OCI-LY1 (cell line): ENCODE data around the gene NME9.

Experiments
- H2AFZ ChIP-seq: fragments of 200-600 bp; sonication (generic), shearing (Covaris generic); 2 replicates; pipeline ENCODE4 v1.6.0; 2014; ENCODE audit warnings: antibody characterized with exemption, mild to moderate bottlenecking, low read length
- H3F3A ChIP-seq: fragments of 200-600 bp; sonication (generic), shearing (Covaris generic); 2 replicates; pipeline ENCODE4 v1.6.0; 2014; ENCODE audit warnings: mild to moderate bottlenecking, antibody characterized with exemption, low read length, moderate library complexity; ENCODE audit not compliant: insufficient read depth
- H3K27ac ChIP-seq: fragments of 200-600 bp; sonication (generic); 2 replicates; pipeline ENCODE4 v1.5.1; 2014; ENCODE audit warnings: low read length, mixed run types, mild to moderate bottlenecking, low read depth; ENCODE audit not compliant: poor library complexity, severe bottlenecking
- H3K27me3 ChIP-seq: fragments of 200-600 bp; sonication (generic); 2 replicates; pipeline ENCODE4 v1.6.0; 2014; ENCODE audit warnings: antibody characterized with exemption, mild to moderate bottlenecking, low read length, moderate library complexity; ENCODE audit not compliant: insufficient read depth
- H3K36me3 ChIP-seq: fragments of 200-600 bp; sonication (generic); 2 replicates; pipeline ENCODE4 v1.6.1; 2014; ENCODE audit warnings: mild to moderate bottlenecking, antibody characterized with exemption, low read length, moderate library complexity, mixed read lengths; ENCODE audit not compliant: insufficient read depth
- H3K4me1 ChIP-seq: fragments of 200-600 bp; sonication (generic); 2 replicates; pipeline ENCODE4 v1.5.1; 2014; ENCODE audit warnings: mild to moderate bottlenecking, low read length, moderate library complexity; ENCODE audit not compliant: insufficient read depth, severe bottlenecking
- H3K4me2 ChIP-seq: fragments of 200-600 bp; sonication (generic), shearing (Covaris generic); 2 replicates; pipeline ENCODE4 v1.6.1; 2014; ENCODE audit warnings: low read length
- H3K4me3 ChIP-seq: fragments of 200-600 bp; sonication (generic); 2 replicates; pipeline ENCODE4 v1.5.1; 2014; ENCODE audit warnings: low read length, low read depth, mild to moderate bottlenecking, mixed read lengths; ENCODE audit not compliant: poor library complexity, severe bottlenecking
- H3K79me2 ChIP-seq: fragments of 200-600 bp; shearing (Covaris generic); 2 replicates; pipeline ENCODE4 v1.6.1; 2016; ENCODE audit warnings: mixed run types, low read length, mixed read lengths; ENCODE audit not compliant: insufficient read depth
- H3K9ac ChIP-seq: fragments of 200-600 bp; sonication (generic), shearing (Covaris generic); 2 replicates; pipeline ENCODE4 v1.6.1; 2014; ENCODE audit warnings: mild to moderate bottlenecking, low read length, mixed read lengths
- H3K9me2 ChIP-seq: fragments of 200-600 bp; sonication (generic), shearing (Covaris generic); 2 replicates; pipeline ENCODE4 v1.6.1; 2014; ENCODE audit warnings: low read depth, mild to moderate bottlenecking, low read length, mixed read lengths
- H3K9me3 ChIP-seq: fragments of 200-600 bp; shearing (Covaris generic); 2 replicates; pipeline ENCODE4 v1.6.1; 2014; ENCODE audit warnings: low read length, mixed read lengths
- H4K20me1 ChIP-seq: fragments of 200-600 bp; sonication (generic), shearing (Covaris generic); 2 replicates; pipeline ENCODE4 v1.6.0; 2016; ENCODE audit warnings: mild to moderate bottlenecking, low read length; ENCODE audit not compliant: insufficient read depth
- EZH2 ChIP-seq: fragments of 200-600 bp; sonication (generic), shearing (Covaris generic); IDR thresholded peaks from 2 replicates; pipeline ENCODE4 v1.8.0; 2017; ENCODE audit warnings: borderline replicate concordance, mixed run types, mild to moderate bottlenecking, antibody characterized with exemption, low read length, moderate library complexity, mixed read lengths
- TF ChIP-seq, protein P1 (sequence below): fragments of 200-600 bp; sonication (generic), shearing (Covaris generic); IDR thresholded peaks from 2 replicates; pipeline ENCODE4 v1.5.1; 2017; ENCODE audit warnings: mild to moderate bottlenecking, antibody characterized with exemption, low read length, moderate library complexity, mixed read lengths

NME9 gene

DNA sequence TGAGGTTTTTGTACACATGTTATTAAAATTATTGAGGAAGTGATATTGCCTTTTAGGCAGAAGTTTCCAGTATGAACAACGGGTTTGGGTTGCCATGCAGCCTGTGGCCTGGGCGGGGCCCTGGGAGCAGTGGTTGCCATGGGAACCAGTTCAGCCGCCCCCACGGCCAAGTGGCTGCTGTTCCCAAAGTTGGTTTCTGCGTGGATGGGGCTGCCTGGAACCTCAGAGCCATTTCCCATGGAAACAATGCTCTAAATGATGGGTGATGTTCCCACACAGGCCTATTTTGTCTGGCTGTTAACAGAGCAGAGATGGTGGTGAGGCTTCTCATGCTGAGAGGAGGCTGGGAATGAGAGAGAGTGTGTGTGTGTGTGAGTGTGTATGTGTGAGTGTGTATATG is 38.3 kb upstream of the NME9 start:
- Histone ChIP-seq H3K27ac (no peak overlapping the region), H3K9me3 (no peaks in the 10 kb centered on the region), H3K4me2 (no peak overlapping the region), H4K20me1 (no peaks in the 10 kb centered on the region), H3K9me2 (no peaks in the 10 kb centered on the region), H3K36me3 (no peaks in the 10 kb centered on the region), H2AFZ (no peak overlapping the region), H3F3A (no peaks in the 10 kb centered on the region), H3K9ac (no peak overlapping the region), H3K79me2 (no peaks in the 10 kb centered on the region), H3K4me1 (peaks cover 10% of the 10 kb centered on the region), H3K27me3 (peaks cover 5% of the 10 kb centered on the region; the same call in 1 of the 2 replicates), H3K4me3 (no peak overlapping the region)
- TF ChIP-seq EZH2 = no peak
- TF ChIP-seq, protein P1, sequence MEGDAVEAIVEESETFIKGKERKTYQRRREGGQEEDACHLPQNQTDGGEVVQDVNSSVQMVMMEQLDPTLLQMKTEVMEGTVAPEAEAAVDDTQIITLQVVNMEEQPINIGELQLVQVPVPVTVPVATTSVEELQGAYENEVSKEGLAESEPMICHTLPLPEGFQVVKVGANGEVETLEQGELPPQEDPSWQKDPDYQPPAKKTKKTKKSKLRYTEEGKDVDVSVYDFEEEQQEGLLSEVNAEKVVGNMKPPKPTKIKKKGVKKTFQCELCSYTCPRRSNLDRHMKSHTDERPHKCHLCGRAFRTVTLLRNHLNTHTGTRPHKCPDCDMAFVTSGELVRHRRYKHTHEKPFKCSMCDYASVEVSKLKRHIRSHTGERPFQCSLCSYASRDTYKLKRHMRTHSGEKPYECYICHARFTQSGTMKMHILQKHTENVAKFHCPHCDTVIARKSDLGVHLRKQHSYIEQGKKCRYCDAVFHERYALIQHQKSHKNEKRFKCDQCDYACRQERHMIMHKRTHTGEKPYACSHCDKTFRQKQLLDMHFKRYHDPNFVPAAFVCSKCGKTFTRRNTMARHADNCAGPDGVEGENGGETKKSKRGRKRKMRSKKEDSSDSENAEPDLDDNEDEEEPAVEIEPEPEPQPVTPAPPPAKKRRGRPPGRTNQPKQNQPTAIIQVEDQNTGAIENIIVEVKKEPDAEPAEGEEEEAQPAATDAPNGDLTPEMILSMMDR = no peak

DNA sequence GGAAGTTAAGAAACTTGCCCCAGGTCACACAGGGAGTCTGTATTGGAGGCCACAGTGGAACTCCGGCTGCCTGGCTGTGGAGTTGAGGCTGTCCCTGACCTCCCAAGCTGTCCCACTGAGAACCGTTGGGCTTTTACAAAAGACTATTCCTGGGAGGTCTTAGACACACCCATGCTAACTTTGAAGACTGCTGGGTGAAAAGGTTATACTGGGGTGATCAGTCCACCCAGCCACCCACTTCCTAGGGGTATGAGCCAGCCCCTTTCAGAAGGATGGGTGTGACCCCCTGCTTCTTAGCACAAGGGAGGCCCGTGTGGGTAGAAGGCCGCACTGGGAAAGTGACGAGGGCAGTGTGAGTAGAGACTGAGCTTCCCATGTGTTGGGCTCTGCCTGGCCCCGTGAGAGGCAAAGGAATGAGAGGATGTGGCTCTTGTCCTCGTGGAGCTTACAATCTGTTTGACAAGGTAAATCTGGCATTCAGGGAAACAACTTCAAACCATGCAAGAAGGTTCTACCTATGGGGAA is 37.7 kb upstream of the NME9 start:
- no peak overlapping the region for H3K9ac ChIP-seq
- H3K79me2 ChIP-seq = no peaks in the 10 kb centered on the region
- no peaks in the 10 kb centered on the region for H3K36me3 ChIP-seq
- no peak overlapping the region for H3K4me3 ChIP-seq
- H4K20me1 ChIP-seq = no peaks in the 10 kb centered on the region
- H3K27me3 ChIP-seq = peaks cover 4% of the 10 kb centered on the region; the same call in 1 of the 2 replicates
- no peaks in the 10 kb centered on the region for H3F3A ChIP-seq
- no peak overlapping the region for H3K4me2 ChIP-seq
- no peaks in the 10 kb centered on the region for H3K9me3 ChIP-seq
- peaks cover 10% of the 10 kb centered on the region for H3K4me1 ChIP-seq
- H3K27ac ChIP-seq = no peak overlapping the region
- H3K9me2 ChIP-seq = no peaks in the 10 kb centered on the region
- TF ChIP-seq, protein P1 = no peak
- no peak for TF ChIP-seq EZH2
- no peak overlapping the region for H2AFZ ChIP-seq

DNA sequence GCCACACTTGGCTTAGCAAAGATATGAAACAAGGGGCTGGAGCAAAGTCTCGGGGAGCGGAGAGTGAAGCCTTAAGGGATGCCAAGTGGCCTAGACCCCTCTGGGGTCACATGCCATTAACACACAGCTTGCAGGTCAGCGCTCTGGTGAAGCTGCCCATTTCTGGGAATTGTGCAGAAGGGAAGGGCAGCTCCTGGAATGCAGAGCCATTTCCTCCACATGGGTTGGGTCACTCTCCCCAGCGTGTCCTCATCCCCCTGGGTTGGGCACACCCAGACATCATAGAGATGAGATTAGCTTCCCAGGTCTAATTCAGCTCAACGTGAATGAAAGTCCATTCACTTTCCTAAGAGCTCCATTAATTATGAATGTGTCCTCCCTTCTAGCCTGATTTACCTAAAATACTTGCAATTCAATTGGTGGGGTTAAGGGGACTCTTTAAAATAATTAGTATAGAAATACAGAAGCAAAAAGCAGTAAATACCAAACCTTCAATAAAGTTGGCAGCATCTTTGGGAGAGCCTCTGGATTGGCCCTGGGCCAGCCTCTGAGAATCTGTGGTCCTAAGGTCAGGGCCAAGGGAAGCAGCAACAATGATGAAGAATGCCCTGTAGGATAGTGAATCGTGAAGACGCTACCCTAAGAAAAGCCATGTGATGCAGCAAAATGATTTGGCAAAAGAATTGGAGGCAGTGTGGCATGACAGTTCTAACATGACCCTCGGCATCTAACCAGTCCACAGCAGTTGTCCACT is 36.5 kb upstream of the NME9 start:
- TF ChIP-seq, protein P1 = no peak
- TF ChIP-seq EZH2 = no peak
- Histone ChIP-seq H3F3A (no peaks in the 10 kb centered on the region), H3K4me2 (no peak overlapping the region), H3K4me3 (no peak overlapping the region), H3K9ac (no peak overlapping the region), H3K4me1 (peaks cover 4% of the 10 kb centered on the region), H3K9me3 (no peaks in the 10 kb centered on the region), H3K9me2 (no peaks in the 10 kb centered on the region), H3K27me3 (peaks cover 4% of the 10 kb centered on the region; the same call in 1 of the 2 replicates), H3K36me3 (no peaks in the 10 kb centered on the region), H4K20me1 (no peaks in the 10 kb centered on the region), H2AFZ (no peak overlapping the region), H3K27ac (no peak overlapping the region), H3K79me2 (no peaks in the 10 kb centered on the region)
